Subcutaneous abdominal adipose tissue (tissue), 5 donors: ENCODE data around the gene SLC35D1.

Source experiments
- H3K27ac ChIP-seq: one replicate; pipeline ENCODE4 v1.7.0; 2013; ENCODE audit warnings: low read depth, mild to moderate bottlenecking, inconsistent platforms, low read length, moderate library complexity
- H3K27me3 ChIP-seq, 5 donors: one replicate each; pipeline ENCODE4 v1.7.0; 2013; ENCODE audit warnings: low read length in 5 of 5, inconsistent platforms in 1 of 5; ENCODE audit not compliant: control insufficient read depth in 5 of 5, insufficient read depth in 4 of 5
- H3K36me3 ChIP-seq, 5 donors: one replicate each; pipeline ENCODE4 v1.7.0; 2013; ENCODE audit warnings: low read length in 5 of 5; ENCODE audit not compliant: control insufficient read depth in 5 of 5, insufficient read depth in 5 of 5
- H3K4me1 ChIP-seq, 5 donors: one replicate each; pipeline ENCODE4 v1.7.0; 2013; ENCODE audit warnings: low read length in 5 of 5, mild to moderate bottlenecking in 3 of 5, moderate library complexity in 1 of 5; ENCODE audit not compliant: control insufficient read depth in 5 of 5, insufficient read depth in 5 of 5
- H3K4me3 ChIP-seq, 5 donors: one replicate each; pipeline ENCODE4 v1.7.0; 2013; ENCODE audit warnings: low read length in 5 of 5, low read depth in 1 of 5
- H3K9ac ChIP-seq, 5 donors: one replicate each; pipeline ENCODE4 v1.7.0; 2013; ENCODE audit warnings: low read length in 5 of 5, mild to moderate bottlenecking in 4 of 5, moderate library complexity in 3 of 5
- H3K9me3 ChIP-seq, 5 donors: one replicate each; pipeline ENCODE4 v1.7.0; 2013; ENCODE audit warnings: low read length in 5 of 5; ENCODE audit not compliant: control insufficient read depth in 5 of 5
- donor health status: healthy.
- donor health status: healthy.
- donor health status: healthy.
- donor health status: healthy.
- donor health status: healthy.

SLC35D1 gene

GRCh38 chr1:66999640-67000400, 54.1 kb downstream of the SLC35D1 start:
- H3K27me3 ChIP-seq: no peaks in the 10 kb centered on the region
- H3K9me3 ChIP-seq: no peaks in the 10 kb centered on the region
- no peak overlapping the region for H3K9ac ChIP-seq
- peaks cover 20 to 43% (median 28%) of the 10 kb centered on the region in 5 donors for H3K36me3 ChIP-seq
- peaks cover 0 to 6% (median 0%) of the 10 kb centered on the region in 5 donors for H3K4me1 ChIP-seq
- no peak overlapping the region for H3K27ac ChIP-seq
- no peak overlapping the region for H3K4me3 ChIP-seq

GRCh38 chr1:66998972-66999371, 55.0 kb downstream of the SLC35D1 start:
- Histone ChIP-seq H3K36me3 (peaks cover 16 to 36% (median 24%) of the 10 kb centered on the region in 5 donors), H3K27ac (no peak overlapping the region), H3K9ac (no peak overlapping the region), H3K4me3 (no peak overlapping the region), H3K9me3 (no peaks in the 10 kb centered on the region), H3K27me3 (no peaks in the 10 kb centered on the region), H3K4me1 (peaks cover 0 to 6% (median 0%) of the 10 kb centered on the region in 5 donors)

GRCh38 chr1:66996018-66996682, 57.8 kb downstream of the SLC35D1 start:
- no peak overlapping the region for H3K4me3 ChIP-seq
- no peak overlapping the region for H3K9ac ChIP-seq
- H3K27ac ChIP-seq: no peak overlapping the region
- H3K36me3 ChIP-seq: peaks cover 2 to 20% (median 10%) of the 10 kb centered on the region in 5 donors
- H3K27me3 ChIP-seq: no peaks in the 10 kb centered on the region
- H3K9me3 ChIP-seq: no peaks in the 10 kb centered on the region
- H3K4me1 ChIP-seq: no peaks in the 10 kb centered on the region

GRCh38 chr1:66993076-66993475, 60.9 kb downstream of the SLC35D1 start:
- H3K4me1 ChIP-seq: no peaks in the 10 kb centered on the region
- peaks cover 8 to 21% (median 14%) of the 10 kb centered on the region in 5 donors for H3K36me3 ChIP-seq
- no peaks in the 10 kb centered on the region for H3K9me3 ChIP-seq
- H3K27me3 ChIP-seq: no peaks in the 10 kb centered on the region
- H3K4me3 ChIP-seq: no peak overlapping the region
- H3K27ac ChIP-seq: no peak overlapping the region
- no peak overlapping the region for H3K9ac ChIP-seq

- Histone ChIP-seq H3K36me3 (peaks cover 26 to 47% (median 37%) of the 10 kb centered on the region in 5 donors), H3K9me3 (no peaks in the 10 kb centered on the region), H3K4me3 (no peak overlapping the region), H3K4me1 (peaks cover 0 to 7% (median 0%) of the 10 kb centered on the region in 5 donors), H3K9ac (no peak overlapping the region), H3K27ac (no peak overlapping the region), H3K27me3 (no peaks in the 10 kb centered on the region)
These were observed 68.1 kb downstream of the SLC35D1 start for GRCh38 chr1:66985835-66986234.

GRCh38 chr1:66984491-66984890, 69.5 kb downstream of the SLC35D1 start:
- Histone ChIP-seq H3K27me3 (no peaks in the 10 kb centered on the region), H3K9me3 (no peaks in the 10 kb centered on the region), H3K4me3 (no peak overlapping the region), H3K9ac (no peak overlapping the region), H3K36me3 (peaks cover 29 to 49% (median 40%) of the 10 kb centered on the region in 5 donors), H3K4me1 (peaks cover 0 to 7% (median 0%) of the 10 kb centered on the region in 5 donors), H3K27ac (no peak overlapping the region)

- Histone ChIP-seq H3K36me3 (peaks cover 26 to 58% (median 42%) of the 10 kb centered on the region in 5 donors), H3K27ac (no peak overlapping the region), H3K27me3 (no peaks in the 10 kb centered on the region), H3K4me3 (no peak overlapping the region), H3K9me3 (no peaks in the 10 kb centered on the region), H3K4me1 (peaks cover 0 to 7% (median 0%) of the 10 kb centered on the region in 5 donors), H3K9ac (no peak overlapping the region)
These were observed 71.2 kb downstream of the SLC35D1 start for GRCh38 chr1:66982561-66983260.

GRCh38 chr1:66981679-66982078, 72.3 kb downstream of the SLC35D1 start:
- Histone ChIP-seq H3K4me3 (peak overlapping the region; percentile 17 to 49 (median 22)), H3K9ac (peak overlapping the region in 4 of 5 donors; percentile 29 to 65 (median 45)), H3K27ac (peak overlapping the region; percentile 47), H3K27me3 (no peaks in the 10 kb centered on the region), H3K36me3 (peaks cover 32 to 63% (median 43%) of the 10 kb centered on the region in 5 donors), H3K9me3 (no peaks in the 10 kb centered on the region), H3K4me1 (peaks cover 0 to 7% (median 0%) of the 10 kb centered on the region in 5 donors)

- Histone ChIP-seq H3K27me3 (no peaks in the 10 kb centered on the region), H3K9me3 (no peaks in the 10 kb centered on the region), H3K36me3 (peaks cover 28 to 62% (median 41%) of the 10 kb centered on the region in 5 donors), H3K4me1 (peaks cover 0 to 7% (median 0%) of the 10 kb centered on the region in 5 donors), H3K4me3 (peak overlapping the region in 2 of 5 donors; percentile 47 to 49), H3K9ac (peak overlapping the region in 3 of 5 donors; percentile 29 to 65 (median 38)), H3K27ac (peak overlapping the region; percentile 47)
These were observed 73.1 kb downstream of the SLC35D1 start for GRCh38 chr1:66980745-66981367.
